Activated CD4-positive, alpha-beta memory T cell treated with anti-CD3 and anti-CD28 coated beads, Interleukin-2, amount 10 ng/mL, durations not matched to agents 7 days and 5 days (primary cell): ENCODE results near the gene OR2C1. TPM values are rescaled to one million over a fixed set of nuclear protein-coding genes. Genes with fewer than 3 reads are reported as not detected.

Experiments
- CTCF ChIA-PET: fragments of 350-600 bp; sonication (Branson Sonifier 250); formaldehyde crosslinking; loops from one replicate; lab custom pipeline; 2021; ENCODE audit warnings: antibody characterized with exemption, inconsistent platforms; lab: Charles Lee
- POLR2A ChIA-PET: fragments of 350-600 bp; sonication (Branson Sonifier 250); formaldehyde crosslinking; loops from one replicate; lab custom pipeline; 2021; ENCODE audit warnings: antibody characterized with exemption; lab: Charles Lee
- DNase-seq: peaks from one replicate; pipeline ENCODE4 v3.0.0-alpha.2; 2020
- H3K27ac Mint-ChIP-seq: one replicate; pipeline ENCODE4 v1.8.0; 2021; ENCODE audit warnings: mild to moderate bottlenecking, mixed read lengths
- H3K27me3 Mint-ChIP-seq: one replicate; pipeline ENCODE4 v1.8.0; 2021; ENCODE audit warnings: mixed read lengths
- H3K36me3 Mint-ChIP-seq: one replicate; pipeline ENCODE4 v1.8.0; 2021; ENCODE audit warnings: low read depth, mixed read lengths
- H3K4me1 Mint-ChIP-seq: one replicate; pipeline ENCODE4 v1.8.0; 2021; ENCODE audit warnings: mixed read lengths
- H3K4me3 Mint-ChIP-seq: one replicate; pipeline ENCODE4 v1.8.0; 2021; ENCODE audit warnings: mild to moderate bottlenecking, mixed read lengths
- H3K9me3 Mint-ChIP-seq: one replicate; pipeline ENCODE4 v1.8.0; 2021; ENCODE audit warnings: mixed read lengths
- total RNA-seq, 2 experiments: library from RNA; stranded (reverse); gene quantifications; one replicate each; pipeline ENCODE4 v1.2.3, GENCODE V29; 2021

OR2C1 gene
- total RNA-seq, result not detected

GRCh38 chr16:3355589-3355988 is at the start of gene OR2C1:
OR2C1 (plus strand) TSS chr16:3355889; CDS start chr16:3355941, 52 bp downstream.
- H3K9me3 Mint-ChIP-seq, result peaks cover 17% of the 10 kb centered on the region
- ChIA-PET POLR2A (no interaction called here), CTCF (no interaction called here)
- peaks cover 4% of the 10 kb centered on the region for H3K4me1 Mint-ChIP-seq
- no peak for DNase-seq
- no peak within 1 kb of the TSS for H3K27ac Mint-ChIP-seq
- no peak within 1 kb of the TSS for H3K4me3 Mint-ChIP-seq
- peaks cover 2% of the 10 kb centered on the region for H3K27me3 Mint-ChIP-seq
- H3K36me3 Mint-ChIP-seq, result peaks cover 2% of the 10 kb centered on the region

- CTCF ChIA-PET, result interaction anchor here (1.4 kb wide), 2 partner anchors 23 to 135 kb away, joined by 3 read pairs; no protein-coding TSS in a partner anchor
- peaks cover 83% of the 10 kb centered on the region for H3K36me3 Mint-ChIP-seq
- peaks cover 46% of the 10 kb centered on the region for H3K9me3 Mint-ChIP-seq
- peak overlapping the region; percentile 73 for H3K4me3 Mint-ChIP-seq
- H3K4me1 Mint-ChIP-seq, result peaks cover 17% of the 10 kb centered on the region
- H3K27me3 Mint-ChIP-seq, result no peaks in the 10 kb centered on the region
- DNase-seq, result no peak
- POLR2A ChIA-PET, result interaction anchor here (0.7 to 3.5 kb wide), 19 partner anchors 9 to 194 kb away, joined by 3 to 60 read pairs (median 5); partner anchors contain the start of genes CLUAP1, NAA60, ZNF174 and ZNF263
- H3K27ac Mint-ChIP-seq, result peak overlapping the region; percentile 70
Observed at GRCh38 chr16:3306078-3306477, 49.6 kb upstream of the OR2C1 start.

GRCh38 chr16:3311496-3311895 is 44.2 kb upstream of the OR2C1 start:
- Mint-ChIP-seq H3K36me3 (peaks cover 97% of the 10 kb centered on the region), H3K27me3 (no peaks in the 10 kb centered on the region), H3K9me3 (peaks cover 72% of the 10 kb centered on the region), H3K4me1 (no peaks in the 10 kb centered on the region), H3K4me3 (no peak overlapping the region), H3K27ac (no peak overlapping the region)
- DNase-seq, result no peak
- CTCF ChIA-PET, result no interaction called here
- POLR2A ChIA-PET, result no interaction called here

- Mint-ChIP-seq H3K36me3 (peaks cover 77% of the 10 kb centered on the region), H3K4me3 (no peak overlapping the region), H3K27me3 (no peaks in the 10 kb centered on the region), H3K27ac (no peak overlapping the region), H3K4me1 (no peaks in the 10 kb centered on the region), H3K9me3 (peaks cover 87% of the 10 kb centered on the region)
- DNase-seq, result no peak
- POLR2A ChIA-PET, result interaction anchor here (1.0 to 3.5 kb wide), 3 partner anchors 12 to 47 kb away, joined by 3 to 24 read pairs (median 3); partner anchors contain the start of genes TIGD7 and ZNF75A
- CTCF ChIA-PET, result interaction anchor here (1.0 kb wide), 1 partner anchor 10 kb away, joined by 5 read pairs; no protein-coding TSS in a partner anchor
Observed at GRCh38 chr16:3317315-3317999, 38.2 kb upstream of the OR2C1 start.

- H3K9me3 Mint-ChIP-seq, result peaks cover 67% of the 10 kb centered on the region
- H3K27me3 Mint-ChIP-seq, result no peaks in the 10 kb centered on the region
- POLR2A ChIA-PET, result no interaction called here
- DNase-seq, result no peak
- no peak overlapping the region for H3K4me3 Mint-ChIP-seq
- H3K27ac Mint-ChIP-seq, result no peak overlapping the region
- peaks cover 33% of the 10 kb centered on the region for H3K36me3 Mint-ChIP-seq
- CTCF ChIA-PET, result no interaction called here
- no peaks in the 10 kb centered on the region for H3K4me1 Mint-ChIP-seq
Observed at GRCh38 chr16:3321816-3322215, 33.9 kb upstream of the OR2C1 start.

GRCh38 chr16:3327514-3327913 is 28.2 kb upstream of the OR2C1 start:
- CTCF ChIA-PET, result no interaction called here
- no peaks in the 10 kb centered on the region for H3K4me1 Mint-ChIP-seq
- POLR2A ChIA-PET, result no interaction called here
- no peak for DNase-seq
- H3K36me3 Mint-ChIP-seq, result no peaks in the 10 kb centered on the region
- H3K9me3 Mint-ChIP-seq, result peaks cover 29% of the 10 kb centered on the region
- no peak overlapping the region for H3K27ac Mint-ChIP-seq
- no peaks in the 10 kb centered on the region for H3K27me3 Mint-ChIP-seq
- no peak overlapping the region for H3K4me3 Mint-ChIP-seq

- no peaks in the 10 kb centered on the region for H3K4me1 Mint-ChIP-seq
- H3K27ac Mint-ChIP-seq, result no peak overlapping the region
- ChIA-PET CTCF (interaction anchor here (0.7 kb wide), 1 partner anchor 56 kb away, joined by 3 read pairs; no protein-coding TSS in a partner anchor), POLR2A (no interaction called here)
- no peak overlapping the region for H3K4me3 Mint-ChIP-seq
- H3K36me3 Mint-ChIP-seq, result no peaks in the 10 kb centered on the region
- DNase-seq, result no peak
- H3K27me3 Mint-ChIP-seq, result no peaks in the 10 kb centered on the region
- peaks cover 23% of the 10 kb centered on the region for H3K9me3 Mint-ChIP-seq
Observed at GRCh38 chr16:3328104-3328503, 27.6 kb upstream of the OR2C1 start.

GRCh38 chr16:3328643-3329042 is 27.0 kb upstream of the OR2C1 start:
- H3K9me3 Mint-ChIP-seq, result peaks cover 19% of the 10 kb centered on the region
- no peak for DNase-seq
- H3K27ac Mint-ChIP-seq, result no peak overlapping the region
- H3K27me3 Mint-ChIP-seq, result no peaks in the 10 kb centered on the region
- H3K4me1 Mint-ChIP-seq, result no peaks in the 10 kb centered on the region
- ChIA-PET CTCF (interaction anchor here (0.7 kb wide), 1 partner anchor 56 kb away, joined by 3 read pairs; no protein-coding TSS in a partner anchor), POLR2A (no interaction called here)
- H3K4me3 Mint-ChIP-seq, result no peak overlapping the region
- H3K36me3 Mint-ChIP-seq, result no peaks in the 10 kb centered on the region

- H3K4me1 Mint-ChIP-seq, result no peaks in the 10 kb centered on the region
- no peak for DNase-seq
- H3K27ac Mint-ChIP-seq, result no peak overlapping the region
- peaks cover 17% of the 10 kb centered on the region for H3K9me3 Mint-ChIP-seq
- no peaks in the 10 kb centered on the region for H3K36me3 Mint-ChIP-seq
- no peaks in the 10 kb centered on the region for H3K27me3 Mint-ChIP-seq
- ChIA-PET POLR2A (no interaction called here), CTCF (no interaction called here)
- H3K4me3 Mint-ChIP-seq, result no peak overlapping the region
Observed at GRCh38 chr16:3346041-3346440, 9.6 kb upstream of the OR2C1 start.

GRCh38 chr16:3347586-3347985 is 8.1 kb upstream of the OR2C1 start:
- Mint-ChIP-seq H3K9me3 (peaks cover 17% of the 10 kb centered on the region), H3K36me3 (no peaks in the 10 kb centered on the region), H3K27me3 (no peaks in the 10 kb centered on the region), H3K4me3 (no peak overlapping the region), H3K27ac (no peak overlapping the region), H3K4me1 (no peaks in the 10 kb centered on the region)
- ChIA-PET POLR2A (no interaction called here), CTCF (no interaction called here)
- DNase-seq, result no peak

GRCh38 chr16:3348547-3349167 is 7.0 kb upstream of the OR2C1 start:
- Mint-ChIP-seq H3K36me3 (no peaks in the 10 kb centered on the region), H3K9me3 (peaks cover 14% of the 10 kb centered on the region), H3K27me3 (no peaks in the 10 kb centered on the region), H3K27ac (no peak overlapping the region), H3K4me3 (no peak overlapping the region), H3K4me1 (peaks cover 2% of the 10 kb centered on the region)
- DNase-seq, result no peak
- ChIA-PET CTCF (no interaction called here), POLR2A (no interaction called here)

GRCh38 chr16:3349175-3349574 is 6.5 kb upstream of the OR2C1 start:
- no peak overlapping the region for H3K4me3 Mint-ChIP-seq
- peaks cover 15% of the 10 kb centered on the region for H3K9me3 Mint-ChIP-seq
- H3K36me3 Mint-ChIP-seq, result no peaks in the 10 kb centered on the region
- H3K4me1 Mint-ChIP-seq, result peaks cover 2% of the 10 kb centered on the region
- H3K27ac Mint-ChIP-seq, result no peak overlapping the region
- POLR2A ChIA-PET, result no interaction called here
- no peaks in the 10 kb centered on the region for H3K27me3 Mint-ChIP-seq
- CTCF ChIA-PET, result no interaction called here
- DNase-seq, result no peak

GRCh38 chr16:3356118-3356517 is 429 bp downstream of the OR2C1 start:
- POLR2A ChIA-PET, result no interaction called here
- H3K27me3 Mint-ChIP-seq, result peaks cover 4% of the 10 kb centered on the region
- peaks cover 2% of the 10 kb centered on the region for H3K36me3 Mint-ChIP-seq
- no peak overlapping the region for H3K4me3 Mint-ChIP-seq
- H3K27ac Mint-ChIP-seq, result no peak overlapping the region
- CTCF ChIA-PET, result no interaction called here
- H3K4me1 Mint-ChIP-seq, result peaks cover 4% of the 10 kb centered on the region
- no peak for DNase-seq
- peaks cover 17% of the 10 kb centered on the region for H3K9me3 Mint-ChIP-seq
